ENCODE results near the gene WFDC10B.
"Not testable (repeated sequence)": the region's sequence is repeated elsewhere in the genome, so short reads cannot be mapped to it uniquely, and the experiment has no call there.

WFDC10B gene

DNA sequence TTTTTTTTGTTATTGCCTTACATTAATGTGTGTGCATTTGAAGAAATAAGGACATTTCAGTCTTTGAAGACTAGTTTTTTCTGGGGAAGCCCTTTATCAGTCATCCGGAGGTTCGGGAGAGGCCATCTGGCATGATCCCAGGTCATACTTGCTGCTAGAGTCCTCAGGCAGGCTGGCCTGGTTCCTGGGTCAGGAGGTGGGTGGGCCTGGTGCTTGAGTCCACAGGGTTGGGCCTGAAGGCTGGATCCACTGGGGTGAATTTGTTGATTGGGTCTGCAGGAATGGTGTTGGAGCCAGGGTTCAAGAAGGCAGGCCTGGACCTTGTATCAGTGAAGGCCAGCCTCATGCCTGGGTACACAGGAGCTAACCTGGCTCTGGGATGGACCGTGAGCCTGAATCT, 57.9 kb downstream of the WFDC10B start:
- DNase-seq: no peak

DNA sequence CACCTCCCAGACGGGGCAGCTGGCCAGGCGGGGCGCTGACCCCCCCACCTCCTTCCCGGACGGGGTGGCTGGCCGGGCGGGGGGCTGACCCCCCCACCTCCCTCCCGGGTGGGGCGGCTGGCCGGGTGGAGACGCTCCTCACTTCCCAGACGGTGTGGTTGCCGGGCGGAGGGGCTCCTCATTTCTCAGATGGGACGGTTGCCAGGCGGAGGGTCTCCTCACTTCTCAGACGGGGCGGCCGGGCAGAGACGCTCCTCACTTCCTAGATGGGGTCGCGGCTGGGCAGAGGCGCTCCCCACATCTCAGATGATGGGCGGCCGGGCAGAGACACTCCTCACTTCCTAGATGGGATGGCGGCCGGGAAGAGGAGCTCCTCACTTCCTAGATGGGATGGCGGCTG, 59.0 kb downstream of the WFDC10B start:
- DNase-seq: not testable (repeated sequence)

DNA sequence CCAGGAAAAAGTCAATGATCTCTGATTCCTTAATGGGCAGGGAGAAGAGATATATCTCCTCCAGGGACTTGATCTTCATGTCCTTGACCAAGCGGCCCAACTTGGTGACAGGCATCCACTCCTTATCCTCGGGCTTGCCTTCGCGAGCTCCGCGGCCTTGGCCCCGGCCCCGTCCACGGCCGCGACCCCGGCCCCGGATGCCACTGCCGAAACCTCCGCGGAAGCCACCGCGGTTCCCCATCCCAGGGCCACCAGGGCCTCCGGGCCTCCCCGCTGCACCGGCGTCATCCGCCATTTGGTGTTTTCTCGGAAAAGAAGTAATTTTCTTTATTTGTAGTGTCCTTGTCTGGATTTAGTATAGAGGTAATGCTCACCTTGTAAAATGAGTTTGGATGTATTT, 63.7 kb downstream of the WFDC10B start:
- DNase-seq: not testable (repeated sequence)

DNA sequence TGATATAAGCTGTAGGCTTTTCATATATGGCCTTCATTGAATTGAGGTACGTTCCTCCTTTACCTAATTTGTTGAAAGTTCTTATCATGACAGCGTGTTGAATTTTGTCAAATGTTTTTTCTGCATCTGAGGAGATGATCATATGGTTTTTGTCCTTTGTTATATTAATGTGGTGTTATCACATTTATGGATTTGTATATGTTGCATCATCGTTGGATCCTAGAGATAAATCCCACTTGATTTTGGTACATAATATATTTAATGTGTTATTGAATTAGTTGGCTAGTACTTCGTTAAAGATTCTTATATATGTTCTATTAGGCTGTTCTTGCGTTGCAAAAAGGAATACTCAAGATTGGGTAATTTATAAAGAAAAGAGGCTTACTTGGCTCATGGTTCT, 65.1 kb downstream of the WFDC10B start:
- no peak for DNase-seq

DNA sequence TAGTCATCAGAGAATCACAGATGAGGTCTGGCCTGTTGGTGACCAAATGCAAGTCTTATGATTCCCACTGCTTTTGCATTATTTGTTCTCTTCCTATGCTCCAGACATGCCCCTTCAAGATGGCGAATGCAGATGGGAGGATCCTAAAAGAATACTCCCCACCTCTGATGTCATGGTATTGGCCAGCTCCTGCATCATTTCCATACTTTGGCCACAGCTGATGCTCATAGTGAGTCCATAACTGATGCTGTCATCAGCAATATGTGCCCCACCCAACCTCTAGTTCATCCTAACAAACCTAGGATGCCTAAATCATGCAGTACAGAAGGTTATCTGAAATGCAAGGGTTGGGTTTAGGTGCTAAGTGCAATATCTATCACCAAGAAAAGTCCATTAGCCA, 68.3 kb downstream of the WFDC10B start:
- no peak for DNase-seq
